GM12878 (cell line): ENCODE data around the gene KCND2.

Experiments used
- KDM1A ChIP-seq: fragments of 200-600 bp; sonication (generic); IDR thresholded peaks from 2 replicates; pipeline ENCODE4 v1.6.1; 2016; ENCODE audit warnings: borderline replicate concordance
- REST ChIP-seq: IDR thresholded peaks from 2 replicates; pipeline ENCODE4 v1.6.1; 2012; ENCODE audit warnings: mild to moderate bottlenecking, low read depth, low read length
- SIN3A ChIP-seq: IDR thresholded peaks from 2 replicates; pipeline ENCODE4 v1.6.1; 2012; ENCODE audit warnings: low read depth, low read length, improper control_type of control experiment
- USF2 ChIP-seq: IDR thresholded peaks from 2 replicates; pipeline ENCODE4 v1.6.1; 2011; ENCODE audit warnings: low read depth, low read length, improper control_type of control experiment, borderline replicate concordance
- ZNF622 ChIP-seq: fragments of 450-650 bp; IDR thresholded peaks from 2 replicates; pipeline ENCODE4 v1.6.1; 2017; ENCODE audit warnings: mild to moderate bottlenecking, inconsistent platforms

- TF ChIP-seq REST, result no peak
- no peak for TF ChIP-seq KDM1A
- no peak for TF ChIP-seq USF2
- no peak for TF ChIP-seq ZNF622
- no peak for TF ChIP-seq SIN3A
Measured at GRCh38 chr7:120658516-120658915, 385.5 kb downstream of the KCND2 start.
